Measurements from ENCODE around the gene GRIK2.
"Not testable (repeated sequence)": the region's sequence is repeated elsewhere in the genome, so short reads cannot be mapped to it uniquely, and the experiment has no call there.

DNA sequence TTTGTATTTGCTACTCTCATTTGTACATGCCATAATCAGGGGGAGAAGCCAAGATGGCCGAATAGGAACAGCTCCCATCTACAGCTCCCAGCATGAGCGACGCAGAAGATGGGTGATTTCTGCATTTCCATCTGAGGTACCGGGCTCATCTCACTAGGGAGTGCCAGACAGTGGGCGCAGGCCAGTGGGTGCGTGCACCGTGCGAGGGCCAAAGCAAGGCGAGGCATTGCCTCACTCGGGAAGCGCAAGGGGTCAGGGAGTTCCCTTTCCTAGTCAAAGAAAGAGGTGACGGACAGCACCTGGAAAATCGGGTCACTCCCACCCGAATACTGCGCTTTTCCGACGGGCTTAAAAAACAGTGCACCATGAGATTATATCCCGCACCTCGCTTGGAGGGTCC lies 694.7 kb downstream of the GRIK2 start:
- TF ChIP-seq CTCF, POLR2A, EP300 (IDR thresholded peaks at IDR 0.05): not testable (repeated sequence)

All from tibial nerve (tissue), 4 donors.